Subcutaneous adipose tissue (tissue), 4 donors: Measurements from ENCODE around the gene PCMT1. TPM values are rescaled to one million over a fixed set of nuclear protein-coding genes. Genes with fewer than 3 reads are reported as not detected.

Experiments
- CTCF ChIP-seq: fragments of 450-650 bp; IDR thresholded peaks from one replicate; pipeline ENCODE4 v1.5.1; 2016; ENCODE audit warnings: low read depth, mild to moderate bottlenecking, control low read depth, antibody characterized with exemption, moderate library complexity
- total RNA-seq, 4 donors: library from RNA; depleted of rRNA; stranded (reverse); fragments of >200 nt; gene quantifications; one replicate each; pipeline ENCODE4 v1.1.0, GENCODE V29; 2016

The PCMT1 gene
- total RNA-seq, 4 donors from 2014 or later = 76.1 to 128 (median 101) TPM

- no peak for TF ChIP-seq CTCF
Observed at GRCh38 chr6:149854532-149854931, 105.0 kb downstream of the PCMT1 start.

- TF ChIP-seq CTCF = no peak
Observed at GRCh38 chr6:149855040-149855654, 105.6 kb downstream of the PCMT1 start.

- no peak for TF ChIP-seq CTCF
Observed at GRCh38 chr6:149855741-149856140, 106.2 kb downstream of the PCMT1 start.

- no peak for TF ChIP-seq CTCF
Observed at GRCh38 chr6:149856256-149856994, 106.9 kb downstream of the PCMT1 start.

- TF ChIP-seq CTCF = no peak
Observed at GRCh38 chr6:149857541-149857940, 108.0 kb downstream of the PCMT1 start.

GRCh38 chr6:149859368-149859767, 109.8 kb downstream of the PCMT1 start:
- TF ChIP-seq CTCF = no peak

GRCh38 chr6:149859938-149860337, 110.4 kb downstream of the PCMT1 start:
- no peak for TF ChIP-seq CTCF
